ENCODE data around the gene WNT11.

The WNT11 gene

GRCh38 chr11:76206327-76207081 is at the start of gene WNT11:
TSS of gene WNT11 (minus strand) at chr11:76206502. CDS start at chr11:76206407, 95 bp downstream.
- no peaks in the 10 kb centered on the region for H3K9me3 Mint-ChIP-seq
- H3K4me1 Mint-ChIP-seq (ENCODE audit: low read depth), result peaks cover 22% of the 10 kb centered on the region
- peak within 1 kb of the TSS; percentile 75 for H3K4me3 Mint-ChIP-seq
- peaks cover 44% of the 10 kb centered on the region for H3K27me3 Mint-ChIP-seq
- no peak within 1 kb of the TSS for H3K27ac Mint-ChIP-seq
- H3K36me3 Mint-ChIP-seq (ENCODE audit: low read depth), result no peaks in the 10 kb centered on the region

- no peaks in the 10 kb centered on the region for H3K4me1 Mint-ChIP-seq (ENCODE audit: low read depth)
- no peaks in the 10 kb centered on the region for H3K9me3 Mint-ChIP-seq
- peaks cover 4% of the 10 kb centered on the region for H3K27me3 Mint-ChIP-seq
- H3K36me3 Mint-ChIP-seq (ENCODE audit: low read depth), result no peaks in the 10 kb centered on the region
- no peak overlapping the region for H3K27ac Mint-ChIP-seq
- H3K4me3 Mint-ChIP-seq, result no peak overlapping the region
Observed at GRCh38 chr11:76253416-76253815, 47.1 kb upstream of the WNT11 start.

- no peaks in the 10 kb centered on the region for H3K9me3 Mint-ChIP-seq
Observed at GRCh38 chr11:76252631-76253070, 46.3 kb upstream of the WNT11 start.

GRCh38 chr11:76251576-76251975 is 45.3 kb upstream of the WNT11 start:
- H3K9me3 Mint-ChIP-seq, result no peaks in the 10 kb centered on the region
- no peak overlapping the region for H3K4me3 Mint-ChIP-seq
- H3K4me1 Mint-ChIP-seq (ENCODE audit: low read depth), result no peaks in the 10 kb centered on the region
- H3K36me3 Mint-ChIP-seq (ENCODE audit: low read depth), result no peaks in the 10 kb centered on the region
- H3K27me3 Mint-ChIP-seq, result peaks cover 4% of the 10 kb centered on the region
- no peak overlapping the region for H3K27ac Mint-ChIP-seq

More at GRCh38 chr11:76252631-76253070, 46.3 kb upstream of the WNT11 start:
- Mint-ChIP-seq H3K4me1 (ENCODE audit: low read depth) (no peaks in the 10 kb centered on the region), H3K27ac (no peak overlapping the region), H3K27me3 (peaks cover 4% of the 10 kb centered on the region), H3K4me3 (no peak overlapping the region), H3K36me3 (ENCODE audit: low read depth) (no peaks in the 10 kb centered on the region)

GRCh38 chr11:76251226-76251575 is 44.9 kb upstream of the WNT11 start:
- Mint-ChIP-seq H3K27me3 (peaks cover 4% of the 10 kb centered on the region), H3K27ac (no peak overlapping the region), H3K4me3 (no peak overlapping the region), H3K9me3 (no peaks in the 10 kb centered on the region), H3K36me3 (ENCODE audit: low read depth) (no peaks in the 10 kb centered on the region), H3K4me1 (ENCODE audit: low read depth) (no peaks in the 10 kb centered on the region)

- H3K27me3 Mint-ChIP-seq, result peaks cover 4% of the 10 kb centered on the region
- no peaks in the 10 kb centered on the region for H3K4me1 Mint-ChIP-seq (ENCODE audit: low read depth)
- H3K27ac Mint-ChIP-seq, result no peak overlapping the region
- H3K9me3 Mint-ChIP-seq, result no peaks in the 10 kb centered on the region
- H3K36me3 Mint-ChIP-seq (ENCODE audit: low read depth), result no peaks in the 10 kb centered on the region
- no peak overlapping the region for H3K4me3 Mint-ChIP-seq
Observed at GRCh38 chr11:76250520-76251225, 44.4 kb upstream of the WNT11 start.

GRCh38 chr11:76249195-76249741 is 43.0 kb upstream of the WNT11 start:
- Mint-ChIP-seq H3K27me3 (peaks cover 4% of the 10 kb centered on the region), H3K4me3 (no peak overlapping the region), H3K27ac (no peak overlapping the region), H3K36me3 (ENCODE audit: low read depth) (no peaks in the 10 kb centered on the region), H3K4me1 (ENCODE audit: low read depth) (no peaks in the 10 kb centered on the region), H3K9me3 (no peaks in the 10 kb centered on the region)

- H3K36me3 Mint-ChIP-seq (ENCODE audit: low read depth), result no peaks in the 10 kb centered on the region
- no peak overlapping the region for H3K4me3 Mint-ChIP-seq
- no peaks in the 10 kb centered on the region for H3K4me1 Mint-ChIP-seq (ENCODE audit: low read depth)
- H3K9me3 Mint-ChIP-seq, result no peaks in the 10 kb centered on the region
- peaks cover 2% of the 10 kb centered on the region for H3K27me3 Mint-ChIP-seq
- H3K27ac Mint-ChIP-seq, result no peak overlapping the region
Observed at GRCh38 chr11:76248210-76248609, 41.9 kb upstream of the WNT11 start.

- Mint-ChIP-seq H3K4me1 (ENCODE audit: low read depth) (no peaks in the 10 kb centered on the region), H3K4me3 (no peak overlapping the region), H3K27me3 (no peaks in the 10 kb centered on the region), H3K27ac (no peak overlapping the region), H3K9me3 (no peaks in the 10 kb centered on the region), H3K36me3 (ENCODE audit: low read depth) (no peaks in the 10 kb centered on the region)
Observed at GRCh38 chr11:76247091-76247490, 40.8 kb upstream of the WNT11 start.

GRCh38 chr11:76246271-76246933 is 40.1 kb upstream of the WNT11 start:
- Mint-ChIP-seq H3K36me3 (ENCODE audit: low read depth) (no peaks in the 10 kb centered on the region), H3K4me1 (ENCODE audit: low read depth) (no peaks in the 10 kb centered on the region), H3K4me3 (no peak overlapping the region), H3K27ac (no peak overlapping the region), H3K27me3 (no peaks in the 10 kb centered on the region), H3K9me3 (no peaks in the 10 kb centered on the region)

- no peaks in the 10 kb centered on the region for H3K9me3 Mint-ChIP-seq
- no peak overlapping the region for H3K27ac Mint-ChIP-seq
Observed at GRCh38 chr11:76245720-76246119, 39.4 kb upstream of the WNT11 start.

GRCh38 chr11:76244316-76244851 is 38.1 kb upstream of the WNT11 start:
- Mint-ChIP-seq H3K27ac (no peak overlapping the region), H3K27me3 (no peaks in the 10 kb centered on the region), H3K9me3 (no peaks in the 10 kb centered on the region), H3K4me1 (ENCODE audit: low read depth) (no peaks in the 10 kb centered on the region), H3K36me3 (ENCODE audit: low read depth) (no peaks in the 10 kb centered on the region), H3K4me3 (no peak overlapping the region)

More at GRCh38 chr11:76245720-76246119, 39.4 kb upstream of the WNT11 start:
- Mint-ChIP-seq H3K4me1 (ENCODE audit: low read depth) (no peaks in the 10 kb centered on the region), H3K4me3 (no peak overlapping the region), H3K36me3 (ENCODE audit: low read depth) (no peaks in the 10 kb centered on the region), H3K27me3 (no peaks in the 10 kb centered on the region)

GRCh38 chr11:76243957-76244285 is 37.6 kb upstream of the WNT11 start:
- Mint-ChIP-seq H3K9me3 (no peaks in the 10 kb centered on the region), H3K4me1 (ENCODE audit: low read depth) (no peaks in the 10 kb centered on the region), H3K36me3 (ENCODE audit: low read depth) (no peaks in the 10 kb centered on the region), H3K27me3 (no peaks in the 10 kb centered on the region), H3K4me3 (no peak overlapping the region), H3K27ac (no peak overlapping the region)

- Mint-ChIP-seq H3K4me1 (ENCODE audit: low read depth) (no peaks in the 10 kb centered on the region), H3K9me3 (no peaks in the 10 kb centered on the region), H3K36me3 (ENCODE audit: low read depth) (no peaks in the 10 kb centered on the region), H3K27me3 (no peaks in the 10 kb centered on the region), H3K4me3 (no peak overlapping the region), H3K27ac (no peak overlapping the region)
Observed at GRCh38 chr11:76243193-76243956, 37.1 kb upstream of the WNT11 start.
